Measurements from ENCODE around the gene AKR1C2. TPM values are rescaled to one million over a fixed set of nuclear protein-coding genes. Genes with fewer than 3 reads are reported as not detected.

AKR1C2 gene
- total and polyA plus RNA-seq, 10 of the 15 experiments (the other 5 are each of a cell fraction or from before 2014, with no cell fraction given) = 0.31 to 0.44 (median 0.36) TPM; not detected in 7

DNA sequence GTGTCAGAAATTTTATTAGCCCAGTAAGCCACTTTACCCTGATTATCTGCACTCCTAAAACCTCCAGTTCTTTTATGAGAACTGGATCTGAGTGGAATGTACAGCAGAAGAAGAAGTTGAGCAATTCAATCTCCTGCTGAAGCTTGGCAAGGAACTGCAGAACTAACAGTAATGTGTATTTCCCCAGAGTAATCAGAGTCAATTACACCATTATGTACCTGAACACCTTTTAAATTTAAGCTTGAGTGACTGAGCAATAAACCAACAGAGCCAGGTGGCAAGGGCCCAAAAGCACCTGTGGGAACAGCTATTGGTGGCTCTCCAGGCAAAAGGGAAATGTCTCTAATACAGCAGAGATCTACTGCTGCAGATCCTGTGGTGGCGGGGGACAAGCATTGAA, 40.1 kb upstream of the AKR1C2 start:
- in situ Hi-C loops (cut with MboI) = no loop called here
- Histone ChIP-seq H2AFZ (ENCODE audit: control insufficient read depth, low read depth, low read length) (no peak overlapping the region), H3K4me1 (ENCODE audit: control insufficient read depth, insufficient read depth, low read length) (no peaks in the 10 kb centered on the region), H3K36me3 (ENCODE audit: control insufficient read depth in 2 of 2, insufficient read depth in 2 of 2, low read length in 1 of 2) (no peaks in the 10 kb centered on the region), H3K27ac (ENCODE audit: control insufficient read depth, insufficient read depth) (no peak overlapping the region), H3K4me3 (no peak overlapping the region), H3K9ac (ENCODE audit: control insufficient read depth, insufficient read depth, low read length) (no peak overlapping the region), H3K27me3 (replicated peaks in 1 of 2; ENCODE audit: control insufficient read depth in 2 of 2, insufficient read depth in 2 of 2, low read length in 1 of 2) (no peaks in the 10 kb centered on the region), H3K4me2 (ENCODE audit: control insufficient read depth, insufficient read depth) (no peak overlapping the region), H4K20me1 (ENCODE audit: control insufficient read depth, insufficient read depth) (no peaks in the 10 kb centered on the region), H3K79me2 (ENCODE audit: control insufficient read depth, insufficient read depth, low read length) (no peaks in the 10 kb centered on the region), H3K9me3 (replicated peaks; ENCODE audit: control insufficient read depth, insufficient read depth, low read length) (no peaks in the 10 kb centered on the region)
- WGBS (ENCODE audit: insufficient coverage, insufficient replicate concordance, low lambda C conversion rate, missing lambda C conversion rate) = 30% methylated on average over 1 of the region's 1 CpG
- ChIA-PET POLR2A (no interaction called here), SMC1A (ENCODE audit: uncharacterized antibody, unreplicated experiment) (no interaction called here), CTCF (no interaction called here), RAD21 (ENCODE audit: unreplicated experiment) (no interaction called here)
- ATAC-seq = no peak
- FAIRE-seq = no peak
- no TSS peak for BruUV-seq (replicated peaks)
- intact Hi-C loops (cut with micrococcal nuclease; ENCODE audit: unreplicated experiment) = no loop called here
- no peak for DNase-seq (ENCODE audit: low read depth, low spot score)
- no peak for TF ChIP-seq RELA (IDR thresholded peaks at IDR 0.05; ENCODE audit: borderline replicate concordance, partially characterized antibody)
- TF ChIP-seq, protein P1, sequence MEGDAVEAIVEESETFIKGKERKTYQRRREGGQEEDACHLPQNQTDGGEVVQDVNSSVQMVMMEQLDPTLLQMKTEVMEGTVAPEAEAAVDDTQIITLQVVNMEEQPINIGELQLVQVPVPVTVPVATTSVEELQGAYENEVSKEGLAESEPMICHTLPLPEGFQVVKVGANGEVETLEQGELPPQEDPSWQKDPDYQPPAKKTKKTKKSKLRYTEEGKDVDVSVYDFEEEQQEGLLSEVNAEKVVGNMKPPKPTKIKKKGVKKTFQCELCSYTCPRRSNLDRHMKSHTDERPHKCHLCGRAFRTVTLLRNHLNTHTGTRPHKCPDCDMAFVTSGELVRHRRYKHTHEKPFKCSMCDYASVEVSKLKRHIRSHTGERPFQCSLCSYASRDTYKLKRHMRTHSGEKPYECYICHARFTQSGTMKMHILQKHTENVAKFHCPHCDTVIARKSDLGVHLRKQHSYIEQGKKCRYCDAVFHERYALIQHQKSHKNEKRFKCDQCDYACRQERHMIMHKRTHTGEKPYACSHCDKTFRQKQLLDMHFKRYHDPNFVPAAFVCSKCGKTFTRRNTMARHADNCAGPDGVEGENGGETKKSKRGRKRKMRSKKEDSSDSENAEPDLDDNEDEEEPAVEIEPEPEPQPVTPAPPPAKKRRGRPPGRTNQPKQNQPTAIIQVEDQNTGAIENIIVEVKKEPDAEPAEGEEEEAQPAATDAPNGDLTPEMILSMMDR (IDR thresholded peaks at IDR 0.05 in 2 of 3, conservative IDR thresholded peaks at IDR 0.05 in 1 of 3; ENCODE audit: control insufficient read depth in 2 of 3, extremely low read depth in 1 of 3, insufficient read depth in 1 of 3, low read depth in 3 of 3, low read length in 3 of 3) = no peak
- no peak for TF ChIP-seq NR2C2 (IDR thresholded peaks at IDR 0.05; ENCODE audit: borderline replicate concordance, control insufficient read depth, insufficient read length, low read depth)
- TF ChIP-seq TAF1 (IDR thresholded peaks at IDR 0.05; ENCODE audit: borderline replicate concordance, low read depth, low read length) = no peak
- no peak for TF ChIP-seq TBL1XR1 (IDR thresholded peaks at IDR 0.05; ENCODE audit: low read depth, low read length)
- TF ChIP-seq KLF5 (IDR thresholded peaks at IDR 0.05; ENCODE audit: partially characterized antibody) = no peak
- TF ChIP-seq, protein P2, sequence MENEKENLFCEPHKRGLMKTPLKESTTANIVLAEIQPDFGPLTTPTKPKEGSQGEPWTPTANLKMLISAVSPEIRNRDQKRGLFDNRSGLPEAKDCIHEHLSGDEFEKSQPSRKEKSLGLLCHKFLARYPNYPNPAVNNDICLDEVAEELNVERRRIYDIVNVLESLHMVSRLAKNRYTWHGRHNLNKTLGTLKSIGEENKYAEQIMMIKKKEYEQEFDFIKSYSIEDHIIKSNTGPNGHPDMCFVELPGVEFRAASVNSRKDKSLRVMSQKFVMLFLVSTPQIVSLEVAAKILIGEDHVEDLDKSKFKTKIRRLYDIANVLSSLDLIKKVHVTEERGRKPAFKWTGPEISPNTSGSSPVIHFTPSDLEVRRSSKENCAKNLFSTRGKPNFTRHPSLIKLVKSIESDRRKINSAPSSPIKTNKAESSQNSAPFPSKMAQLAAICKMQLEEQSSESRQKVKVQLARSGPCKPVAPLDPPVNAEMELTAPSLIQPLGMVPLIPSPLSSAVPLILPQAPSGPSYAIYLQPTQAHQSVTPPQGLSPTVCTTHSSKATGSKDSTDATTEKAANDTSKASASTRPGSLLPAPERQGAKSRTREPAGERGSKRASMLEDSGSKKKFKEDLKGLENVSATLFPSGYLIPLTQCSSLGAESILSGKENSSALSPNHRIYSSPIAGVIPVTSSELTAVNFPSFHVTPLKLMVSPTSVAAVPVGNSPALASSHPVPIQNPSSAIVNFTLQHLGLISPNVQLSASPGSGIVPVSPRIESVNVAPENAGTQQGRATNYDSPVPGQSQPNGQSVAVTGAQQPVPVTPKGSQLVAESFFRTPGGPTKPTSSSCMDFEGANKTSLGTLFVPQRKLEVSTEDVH (IDR thresholded peaks at IDR 0.05; ENCODE audit: low read depth, partially characterized antibody) = no peak
- no peak for TF ChIP-seq RAD51 (IDR thresholded peaks at IDR 0.05)
- no peak for TF ChIP-seq EGR1 (IDR thresholded peaks at IDR 0.05; ENCODE audit: borderline replicate concordance in 1 of 2, low read depth in 2 of 2, low read length in 2 of 2)
- TF ChIP-seq, protein P3, sequence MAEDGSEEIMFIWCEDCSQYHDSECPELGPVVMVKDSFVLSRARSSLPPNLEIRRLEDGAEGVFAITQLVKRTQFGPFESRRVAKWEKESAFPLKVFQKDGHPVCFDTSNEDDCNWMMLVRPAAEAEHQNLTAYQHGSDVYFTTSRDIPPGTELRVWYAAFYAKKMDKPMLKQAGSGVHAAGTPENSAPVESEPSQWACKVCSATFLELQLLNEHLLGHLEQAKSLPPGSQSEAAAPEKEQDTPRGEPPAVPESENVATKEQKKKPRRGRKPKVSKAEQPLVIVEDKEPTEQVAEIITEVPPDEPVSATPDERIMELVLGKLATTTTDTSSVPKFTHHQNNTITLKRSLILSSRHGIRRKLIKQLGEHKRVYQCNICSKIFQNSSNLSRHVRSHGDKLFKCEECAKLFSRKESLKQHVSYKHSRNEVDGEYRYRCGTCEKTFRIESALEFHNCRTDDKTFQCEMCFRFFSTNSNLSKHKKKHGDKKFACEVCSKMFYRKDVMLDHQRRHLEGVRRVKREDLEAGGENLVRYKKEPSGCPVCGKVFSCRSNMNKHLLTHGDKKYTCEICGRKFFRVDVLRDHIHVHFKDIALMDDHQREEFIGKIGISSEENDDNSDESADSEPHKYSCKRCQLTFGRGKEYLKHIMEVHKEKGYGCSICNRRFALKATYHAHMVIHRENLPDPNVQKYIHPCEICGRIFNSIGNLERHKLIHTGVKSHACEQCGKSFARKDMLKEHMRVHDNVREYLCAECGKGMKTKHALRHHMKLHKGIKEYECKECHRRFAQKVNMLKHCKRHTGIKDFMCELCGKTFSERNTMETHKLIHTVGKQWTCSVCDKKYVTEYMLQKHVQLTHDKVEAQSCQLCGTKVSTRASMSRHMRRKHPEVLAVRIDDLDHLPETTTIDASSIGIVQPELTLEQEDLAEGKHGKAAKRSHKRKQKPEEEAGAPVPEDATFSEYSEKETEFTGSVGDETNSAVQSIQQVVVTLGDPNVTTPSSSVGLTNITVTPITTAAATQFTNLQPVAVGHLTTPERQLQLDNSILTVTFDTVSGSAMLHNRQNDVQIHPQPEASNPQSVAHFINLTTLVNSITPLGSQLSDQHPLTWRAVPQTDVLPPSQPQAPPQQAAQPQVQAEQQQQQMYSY (CRISPR knock-in tag; IDR thresholded peaks at IDR 0.05) = no peak
- TF ChIP-seq MTA2 (IDR thresholded peaks at IDR 0.05; ENCODE audit: low read depth) = no peak
- TF ChIP-seq POLR2AphosphoS5 (IDR thresholded peaks at IDR 0.05; ENCODE audit: low read length) = no peak
- no peak for TF ChIP-seq EED (IDR thresholded peaks at IDR 0.05; ENCODE audit: low read depth)
- TF ChIP-seq RBBP5 (conservative IDR thresholded peaks at IDR 0.05) = no peak
- TF ChIP-seq, protein P4, sequence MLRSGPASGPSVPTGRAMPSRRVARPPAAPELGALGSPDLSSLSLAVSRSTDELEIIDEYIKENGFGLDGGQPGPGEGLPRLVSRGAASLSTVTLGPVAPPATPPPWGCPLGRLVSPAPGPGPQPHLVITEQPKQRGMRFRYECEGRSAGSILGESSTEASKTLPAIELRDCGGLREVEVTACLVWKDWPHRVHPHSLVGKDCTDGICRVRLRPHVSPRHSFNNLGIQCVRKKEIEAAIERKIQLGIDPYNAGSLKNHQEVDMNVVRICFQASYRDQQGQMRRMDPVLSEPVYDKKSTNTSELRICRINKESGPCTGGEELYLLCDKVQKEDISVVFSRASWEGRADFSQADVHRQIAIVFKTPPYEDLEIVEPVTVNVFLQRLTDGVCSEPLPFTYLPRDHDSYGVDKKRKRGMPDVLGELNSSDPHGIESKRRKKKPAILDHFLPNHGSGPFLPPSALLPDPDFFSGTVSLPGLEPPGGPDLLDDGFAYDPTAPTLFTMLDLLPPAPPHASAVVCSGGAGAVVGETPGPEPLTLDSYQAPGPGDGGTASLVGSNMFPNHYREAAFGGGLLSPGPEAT (IDR thresholded peaks at IDR 0.05; ENCODE audit: low read depth) = no peak
- no peak for TF ChIP-seq IKZF1 (conservative IDR thresholded peaks at IDR 0.05)

Data from GM12878 (cell line).